ENCODE results near the gene MIPOL1.
"Not testable (repeated sequence)": the region's sequence is repeated elsewhere in the genome, so short reads cannot be mapped to it uniquely, and the experiment has no call there.

MIPOL1 gene

DNA sequence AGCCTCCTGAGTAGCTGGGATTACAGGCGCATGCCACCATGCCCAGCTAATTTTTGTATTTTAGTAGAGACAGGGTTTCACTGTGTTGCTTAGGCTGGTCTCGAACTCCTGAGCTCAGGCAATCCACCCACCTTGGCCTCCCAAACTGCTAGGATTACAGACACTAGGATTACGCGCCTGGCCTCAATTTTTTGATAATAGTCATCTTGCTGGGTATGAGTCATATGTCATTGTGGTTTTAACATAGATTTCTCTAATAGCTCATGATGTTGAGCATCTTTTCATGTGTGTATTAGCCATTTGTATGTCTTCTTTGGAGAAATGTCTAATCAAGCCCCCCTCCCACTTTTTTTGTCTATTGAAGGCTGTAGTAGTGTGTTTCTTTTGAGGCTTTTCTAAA, 38.3 kb downstream of the MIPOL1 start:
- DNase-seq: not testable (repeated sequence)

GRCh38 chr14:37237094-37237493, 39.4 kb downstream of the MIPOL1 start:
- DNase-seq: no peak

GRCh38 chr14:37237735-37238200, 40.0 kb downstream of the MIPOL1 start:
- DNase-seq: no peak

DNA sequence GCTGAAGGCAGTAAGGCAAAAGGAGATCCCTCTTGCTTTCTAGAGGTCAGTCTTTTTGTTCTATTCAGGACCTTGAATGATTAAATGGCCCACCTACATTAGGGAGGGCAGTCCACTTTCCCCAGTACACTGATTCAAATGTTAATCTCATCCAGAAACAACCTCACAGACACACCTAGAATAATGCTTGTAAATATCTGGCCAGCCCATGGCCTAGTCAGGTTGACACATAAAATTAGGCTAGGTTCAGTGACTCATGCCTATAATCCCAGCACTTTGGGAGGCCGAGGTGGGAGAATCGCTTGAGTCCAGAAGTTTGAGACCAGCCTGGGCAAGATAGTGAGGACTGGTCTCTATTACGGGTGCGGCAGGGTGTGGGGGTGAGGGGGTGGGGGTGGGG, 43.5 kb downstream of the MIPOL1 start:
- no peak for DNase-seq

DNA sequence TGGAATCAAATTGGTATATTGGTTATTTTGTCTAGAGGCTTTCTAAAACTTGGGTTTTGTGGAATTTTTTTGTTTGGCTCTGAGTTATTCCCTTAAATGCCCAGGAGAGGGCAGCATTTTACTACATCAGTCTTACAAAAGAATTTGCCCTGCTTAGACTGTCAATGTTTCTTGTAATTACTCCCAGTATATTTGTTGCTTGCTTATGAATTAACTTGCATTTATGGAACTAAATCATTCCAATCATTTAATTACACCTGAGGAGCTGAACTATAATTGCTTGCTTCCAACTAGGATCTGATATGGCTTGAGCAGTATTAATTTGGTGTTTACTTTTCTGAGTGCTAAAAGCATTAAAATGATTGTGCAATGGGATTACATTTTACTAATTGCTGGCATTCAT, 48.7 kb downstream of the MIPOL1 start:
- no peak for DNase-seq

DNA sequence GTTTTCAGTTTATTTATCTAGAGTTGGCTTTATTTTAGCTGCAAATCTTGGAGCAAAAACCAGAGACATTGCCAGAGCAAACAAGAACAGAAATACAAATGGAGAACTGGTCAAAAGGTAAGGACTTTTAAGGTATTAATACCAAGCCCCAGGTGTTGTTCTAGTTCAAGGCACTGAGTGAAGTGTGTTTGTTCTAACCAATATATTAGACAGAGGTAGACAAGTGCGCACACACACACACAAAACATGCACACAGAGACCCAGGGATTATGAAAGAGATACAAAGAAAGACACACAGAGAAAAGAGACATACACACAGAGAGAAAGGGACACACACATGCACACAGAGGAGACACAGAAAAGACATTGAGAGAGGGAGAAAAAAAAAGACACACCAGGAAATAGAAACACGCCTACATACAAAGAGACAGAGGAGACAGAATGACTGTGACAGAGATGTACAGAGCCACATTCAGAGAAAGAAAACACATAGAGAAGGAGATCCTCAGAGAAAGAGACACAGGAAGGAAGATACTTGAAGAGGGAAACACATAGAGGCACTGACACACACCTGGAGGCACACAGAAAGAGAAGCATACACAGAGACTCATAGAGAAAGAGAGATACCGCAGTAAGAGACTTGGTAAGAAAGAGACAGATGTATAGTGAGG, 50.2 kb downstream of the MIPOL1 start:
- DNase-seq: no peak

DNA sequence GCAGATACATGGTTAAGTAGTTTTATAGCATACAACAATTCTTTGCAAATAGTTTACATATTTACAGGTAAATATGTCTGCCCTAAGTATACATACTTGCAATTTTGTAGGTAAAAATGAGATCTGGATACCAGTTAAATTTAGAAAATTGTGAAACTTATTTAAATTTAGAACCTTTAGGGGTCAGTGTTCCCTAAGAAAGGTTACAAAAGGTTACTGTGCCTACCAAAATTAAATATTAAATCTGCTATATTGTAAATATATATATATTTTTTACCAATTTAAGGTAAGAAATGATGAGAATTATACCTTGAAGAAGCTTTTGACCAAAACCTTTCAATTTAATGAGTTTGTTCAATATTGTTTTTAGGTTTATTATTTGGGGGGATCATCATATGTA, 54.0 kb downstream of the MIPOL1 start:
- DNase-seq: no peak

GRCh38 chr14:37252434-37252833, 54.7 kb downstream of the MIPOL1 start:
- DNase-seq: no peak

GRCh38 chr14:37253905-37254304, 56.2 kb downstream of the MIPOL1 start:
- no peak for DNase-seq

DNA sequence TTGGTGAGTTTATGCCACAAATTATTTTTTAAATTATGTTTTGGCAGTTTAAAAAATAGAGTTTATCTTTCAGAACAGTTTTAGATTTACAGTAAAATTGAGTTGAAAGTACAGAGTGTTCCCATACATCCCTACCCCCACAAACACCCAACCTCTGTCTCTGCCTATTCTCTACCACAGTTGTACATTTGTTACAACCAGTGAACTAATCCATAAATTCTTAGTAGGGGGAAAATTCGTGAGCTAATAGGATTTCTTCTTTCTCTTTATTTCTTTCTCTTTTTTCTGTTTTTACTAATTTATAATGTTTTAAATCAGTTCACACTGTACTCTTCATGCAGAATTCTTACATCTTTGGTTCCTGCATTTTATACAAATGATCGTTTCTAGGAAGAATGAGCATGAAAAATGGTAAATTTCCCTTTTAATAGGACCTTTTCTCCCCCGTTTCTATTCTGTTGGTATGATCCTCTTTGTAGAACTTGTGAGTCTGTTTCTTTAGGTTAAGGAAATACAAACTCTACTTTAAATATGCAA, 56.7 kb downstream of the MIPOL1 start:
- no peak for DNase-seq

DNA sequence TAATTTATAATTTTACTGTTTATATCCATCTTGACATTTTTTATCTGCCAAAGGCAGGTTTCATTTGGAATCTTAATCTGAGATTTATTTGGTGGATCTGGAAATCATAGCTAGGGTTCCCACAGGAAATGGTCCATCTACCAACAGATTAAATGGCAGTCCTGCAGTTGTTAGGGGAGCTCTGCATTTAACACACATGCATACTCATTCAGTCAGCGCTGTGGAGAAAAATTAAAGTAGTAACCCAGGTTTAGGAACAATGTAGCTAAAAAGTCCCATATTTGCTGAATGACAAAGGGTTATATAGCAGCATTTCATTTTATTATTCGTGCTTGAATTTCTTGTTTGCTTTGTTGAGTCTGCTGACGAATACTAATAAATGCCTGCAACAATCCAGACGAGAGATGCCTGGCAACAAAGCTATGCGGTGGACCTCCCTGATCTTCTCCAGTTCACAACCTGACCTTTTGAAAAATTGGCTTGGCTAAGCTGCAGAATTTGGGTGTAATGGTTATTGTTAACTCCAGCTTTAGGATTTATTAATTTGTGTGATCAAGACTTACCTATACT, 59.8 kb downstream of the MIPOL1 start:
- DNase-seq: no peak

DNA sequence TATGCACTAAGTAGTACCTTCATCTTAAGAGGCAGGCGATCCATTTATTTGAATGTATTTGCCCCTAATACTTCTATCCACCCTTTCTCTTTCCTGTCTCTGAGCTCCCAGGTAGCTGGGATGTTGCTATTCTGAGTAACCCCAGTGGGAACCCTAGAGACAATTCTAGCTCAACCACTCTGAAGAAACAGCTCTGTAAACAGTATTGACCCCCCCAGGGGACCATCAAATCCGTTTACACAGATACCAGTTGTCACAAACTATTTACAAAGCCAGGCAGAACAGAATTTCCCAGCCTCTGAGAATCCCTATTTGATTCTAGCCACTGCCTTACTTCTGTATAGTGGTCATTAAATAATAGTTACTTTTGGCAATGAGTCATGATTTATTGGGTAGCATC, 64.9 kb downstream of the MIPOL1 start:
- DNase-seq: no peak

GRCh38 chr14:37263656-37264236, 66.0 kb downstream of the MIPOL1 start:
- DNase-seq: no peak

DNA sequence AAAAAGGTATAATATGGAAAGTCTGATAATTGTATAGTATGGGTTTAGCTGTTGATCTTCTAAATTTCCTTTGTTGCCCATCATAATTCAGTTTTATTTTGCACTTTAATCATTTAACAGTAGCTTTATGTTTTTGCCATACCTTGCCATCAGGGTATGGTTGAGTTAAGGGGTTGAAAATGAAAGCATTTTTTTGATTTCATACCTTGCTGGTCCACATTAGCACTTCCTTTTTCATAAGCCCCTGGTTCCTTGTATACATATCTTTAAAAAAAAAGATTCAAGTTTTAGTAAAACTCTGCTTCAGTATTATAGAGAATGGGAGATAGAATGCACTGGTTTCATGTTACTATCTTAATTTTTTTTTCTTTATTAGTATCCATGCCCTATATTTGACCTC, 71.1 kb downstream of the MIPOL1 start:
- DNase-seq: no peak

- no peak for DNase-seq
Measured at GRCh38 chr14:37270629-37271028, 72.9 kb downstream of the MIPOL1 start.

DNA sequence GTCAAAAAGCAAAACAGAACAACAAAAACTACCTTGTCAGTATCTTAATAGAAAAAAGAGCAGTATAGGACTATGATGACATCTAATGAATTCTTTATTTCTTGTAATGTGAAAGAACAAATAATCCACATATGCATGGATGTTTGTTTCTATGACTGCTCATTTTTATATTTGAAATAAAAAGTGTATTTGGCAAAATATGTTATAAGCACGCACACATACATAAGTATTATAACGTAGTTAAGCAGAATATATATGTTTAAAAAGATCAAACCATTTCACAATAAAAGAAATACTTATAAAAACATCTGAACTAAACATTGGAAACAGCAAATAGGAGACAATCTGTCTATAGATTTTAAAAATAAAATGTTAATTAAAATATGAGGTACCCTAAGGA, 74.8 kb downstream of the MIPOL1 start:
- no peak for DNase-seq

GRCh38 chr14:37274652-37275051, 76.9 kb downstream of the MIPOL1 start:
- no peak for DNase-seq

DNA sequence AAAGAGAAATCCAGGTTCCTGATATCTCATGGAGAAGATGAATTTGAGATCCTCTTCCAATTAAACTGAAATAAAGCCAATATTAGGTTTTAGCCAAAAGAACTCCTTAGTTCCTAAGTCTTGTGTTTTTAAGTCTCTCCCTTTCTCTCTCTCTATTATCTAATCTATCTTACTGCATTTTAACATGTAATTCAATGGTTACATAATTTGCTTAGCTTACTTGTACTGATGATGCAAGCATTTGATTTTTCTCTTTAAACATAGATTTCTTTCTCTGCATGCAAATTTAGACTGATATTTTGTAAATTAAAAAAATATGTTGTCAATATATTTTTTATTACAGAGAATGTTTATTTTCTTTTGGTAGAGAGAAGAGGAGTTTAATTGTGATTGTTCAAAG, 78.2 kb downstream of the MIPOL1 start:
- no peak for DNase-seq

GRCh38 chr14:37278636-37279538, 81.2 kb downstream of the MIPOL1 start:
- no peak for DNase-seq

- DNase-seq: no peak
Measured at GRCh38 chr14:37279818-37280217, 82.1 kb downstream of the MIPOL1 start.

- no peak for DNase-seq
Measured at GRCh38 chr14:37284760-37285159, 87.0 kb downstream of the MIPOL1 start.

- no peak for DNase-seq
Measured at GRCh38 chr14:37285220-37285619, 87.5 kb downstream of the MIPOL1 start.

- DNase-seq: no peak
Measured at GRCh38 chr14:37289688-37290087, 92.0 kb downstream of the MIPOL1 start.

Measured in central memory CD4-positive, alpha-beta T cell (primary cell).